22Rv1 (cell line): ENCODE results near the gene TICAM1.
"Not testable (repeated sequence)": the region's sequence is repeated elsewhere in the genome, so short reads cannot be mapped to it uniquely, and the experiment has no call there.

Experiments used
- ZFX ChIP-seq: fragments of 450-650 bp; IDR thresholded peaks from 2 replicates; pipeline ENCODE4 v1.6.1; 2017; ENCODE audit warnings: antibody characterized with exemption, borderline replicate concordance
- TF ChIP-seq, protein P1 (sequence below): fragments of 450-650 bp; IDR thresholded peaks from 2 replicates; pipeline ENCODE4 v1.5.1; 2017; ENCODE audit warnings: mild to moderate bottlenecking

DNA sequence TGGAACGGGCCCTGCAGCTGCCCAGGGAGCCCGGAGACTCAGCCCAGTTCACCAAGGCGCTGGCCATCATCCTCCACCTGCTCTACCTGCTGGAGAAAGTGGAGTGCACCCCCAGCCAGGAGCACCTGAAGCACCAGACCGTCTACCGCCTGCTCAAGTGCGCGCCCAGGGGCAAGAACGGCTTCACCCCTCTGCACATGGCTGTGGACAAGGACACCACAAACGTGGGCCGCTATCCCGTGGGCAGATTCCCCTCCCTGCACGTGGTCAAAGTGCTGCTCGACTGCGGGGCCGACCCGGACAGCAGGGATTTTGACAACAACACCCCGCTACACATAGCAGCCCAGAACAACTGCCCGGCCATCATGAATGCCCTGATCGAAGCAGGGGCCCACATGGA is 38.2 kb downstream of the TICAM1 start:
- TF ChIP-seq, protein P1, sequence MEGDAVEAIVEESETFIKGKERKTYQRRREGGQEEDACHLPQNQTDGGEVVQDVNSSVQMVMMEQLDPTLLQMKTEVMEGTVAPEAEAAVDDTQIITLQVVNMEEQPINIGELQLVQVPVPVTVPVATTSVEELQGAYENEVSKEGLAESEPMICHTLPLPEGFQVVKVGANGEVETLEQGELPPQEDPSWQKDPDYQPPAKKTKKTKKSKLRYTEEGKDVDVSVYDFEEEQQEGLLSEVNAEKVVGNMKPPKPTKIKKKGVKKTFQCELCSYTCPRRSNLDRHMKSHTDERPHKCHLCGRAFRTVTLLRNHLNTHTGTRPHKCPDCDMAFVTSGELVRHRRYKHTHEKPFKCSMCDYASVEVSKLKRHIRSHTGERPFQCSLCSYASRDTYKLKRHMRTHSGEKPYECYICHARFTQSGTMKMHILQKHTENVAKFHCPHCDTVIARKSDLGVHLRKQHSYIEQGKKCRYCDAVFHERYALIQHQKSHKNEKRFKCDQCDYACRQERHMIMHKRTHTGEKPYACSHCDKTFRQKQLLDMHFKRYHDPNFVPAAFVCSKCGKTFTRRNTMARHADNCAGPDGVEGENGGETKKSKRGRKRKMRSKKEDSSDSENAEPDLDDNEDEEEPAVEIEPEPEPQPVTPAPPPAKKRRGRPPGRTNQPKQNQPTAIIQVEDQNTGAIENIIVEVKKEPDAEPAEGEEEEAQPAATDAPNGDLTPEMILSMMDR, result not testable (repeated sequence)
- not testable (repeated sequence) for TF ChIP-seq ZFX
